MCF 10A (cell line): ENCODE data around the gene CCR6. TPM values are rescaled to one million over a fixed set of nuclear protein-coding genes. Genes with fewer than 3 reads are reported as not detected.

Experiments used
- BruUV-seq: library from RNA; stranded (reverse); fragments of 400-500 nt; replicated peaks from 2 replicates; lab custom pipeline; 2021; lab: Mats Ljungman, UMichigan
- CTCF ChIA-PET: fragments of 300-600 bp; sonication (Branson Sonifier 250); formaldehyde crosslinking; extraction: SDS; loops from one replicate; lab custom pipeline; 2021; ENCODE audit warnings: antibody characterized with exemption, inconsistent platforms; lab: Yijun Ruan, JAX
- POLR2A ChIA-PET: fragments of 300-600, 350-650 bp; sonication (Branson Sonifier 250); formaldehyde crosslinking; extraction: SDS; loops from one replicate; lab custom pipeline; 2020; ENCODE audit warnings: antibody characterized with exemption, inconsistent platforms; lab: Yijun Ruan, JAX
- DNase-seq: peaks from one replicate; pipeline ENCODE4 v3.0.0-alpha.2; 2018; ENCODE audit not compliant: unreplicated experiment
- H3K27ac Mint-ChIP-seq: one replicate; pipeline ENCODE4 v1.8.0; 2022; ENCODE audit warnings: mild to moderate bottlenecking, low read depth, mixed read lengths; ENCODE audit not compliant: unreplicated experiment
- H3K27me3 Mint-ChIP-seq: one replicate; pipeline ENCODE4 v1.8.0; 2022; ENCODE audit warnings: mixed read lengths; ENCODE audit not compliant: insufficient read depth, unreplicated experiment
- H3K36me3 Mint-ChIP-seq: one replicate; pipeline ENCODE4 v1.8.0; 2022; ENCODE audit warnings: mild to moderate bottlenecking, moderate library complexity, mixed read lengths; ENCODE audit not compliant: insufficient read depth, unreplicated experiment
- H3K4me1 Mint-ChIP-seq: one replicate; pipeline ENCODE4 v1.8.0; 2022; ENCODE audit warnings: mixed read lengths; ENCODE audit not compliant: insufficient read depth, unreplicated experiment
- H3K4me3 Mint-ChIP-seq: one replicate; pipeline ENCODE4 v1.8.0; 2022; ENCODE audit warnings: mild to moderate bottlenecking, moderate library complexity, mixed read lengths; ENCODE audit not compliant: unreplicated experiment
- H3K9me3 Mint-ChIP-seq: one replicate; pipeline ENCODE4 v1.8.0; 2022; ENCODE audit warnings: mixed read lengths; ENCODE audit not compliant: unreplicated experiment
- CTCF ChIP-seq: fragments of 200-600 bp; IDR thresholded peaks from one replicate; pipeline ENCODE4 v1.8.0; 2022; ENCODE audit warnings: antibody characterized with exemption, mild to moderate bottlenecking; ENCODE audit not compliant: unreplicated experiment
- intact Hi-C: fragments of 100-400 bp; cut with micrococcal nuclease; formaldehyde crosslinking; loops from 2 replicates; pipeline ENCODE4 v1.14.1; 2022
- total RNA-seq: library from RNA; stranded (reverse); gene quantifications from 2 replicates; pipeline ENCODE4 v1.2.3, GENCODE V29; 2022

CCR6 gene
- total RNA-seq, 1 experiment from 2014 or later: not detected

GRCh38 chr6:167089243-167090142 lies 33.4 kb upstream of the CCR6 start:
- POLR2A ChIA-PET: no interaction called here
- Mint-ChIP-seq H3K4me3 (no peak overlapping the region), H3K27ac (no peak overlapping the region), H3K4me1 (no peaks in the 10 kb centered on the region), H3K36me3 (no peaks in the 10 kb centered on the region), H3K9me3 (no peaks in the 10 kb centered on the region), H3K27me3 (peaks cover 22% of the 10 kb centered on the region)
- no TSS peak for BruUV-seq
- CTCF ChIA-PET: no interaction called here
- intact Hi-C loops: no loop called here
- DNase-seq: no peak
- no peak for TF ChIP-seq CTCF

- H3K4me1 Mint-ChIP-seq: no peaks in the 10 kb centered on the region
- intact Hi-C loops: no loop called here
- H3K36me3 Mint-ChIP-seq: no peaks in the 10 kb centered on the region
- no TSS peak for BruUV-seq
- CTCF ChIA-PET: interaction anchor here (0.7 kb wide), 1 partner anchor 568 kb away, joined by 3 read pairs; no protein-coding TSS in a partner anchor
- POLR2A ChIA-PET: no interaction called here
- no peak for TF ChIP-seq CTCF
- no peak for DNase-seq
- H3K9me3 Mint-ChIP-seq: no peaks in the 10 kb centered on the region
- H3K4me3 Mint-ChIP-seq: no peak overlapping the region
- no peak overlapping the region for H3K27ac Mint-ChIP-seq
- peaks cover 22% of the 10 kb centered on the region for H3K27me3 Mint-ChIP-seq
Observed at GRCh38 chr6:167090171-167090570, 32.7 kb upstream of the CCR6 start.

GRCh38 chr6:167091026-167091804 lies 31.7 kb upstream of the CCR6 start:
- H3K27ac Mint-ChIP-seq: no peak overlapping the region
- H3K4me1 Mint-ChIP-seq: no peaks in the 10 kb centered on the region
- ChIA-PET POLR2A (interaction anchor here (0.7 kb wide), 1 partner anchor 887 kb away, joined by 3 read pairs; no protein-coding TSS in a partner anchor), CTCF (interaction anchor here (0.6 to 0.7 kb wide), 2 partner anchors 160 to 567 kb away, joined by 3 read pairs; no protein-coding TSS in a partner anchor)
- no peak for TF ChIP-seq CTCF
- no peak for DNase-seq
- no peak overlapping the region for H3K4me3 Mint-ChIP-seq
- peaks cover 22% of the 10 kb centered on the region for H3K27me3 Mint-ChIP-seq
- intact Hi-C loops: no loop called here
- H3K9me3 Mint-ChIP-seq: no peaks in the 10 kb centered on the region
- BruUV-seq: no TSS peak
- no peaks in the 10 kb centered on the region for H3K36me3 Mint-ChIP-seq

GRCh38 chr6:167091805-167092107 lies 31.1 kb upstream of the CCR6 start:
- no peak for TF ChIP-seq CTCF
- no peak for DNase-seq
- ChIA-PET POLR2A (interaction anchor here (0.7 kb wide), 1 partner anchor 887 kb away, joined by 3 read pairs; no protein-coding TSS in a partner anchor), CTCF (interaction anchor here (0.6 kb wide), 2 partner anchors 160 to 697 kb away, joined by 3 read pairs; no protein-coding TSS in a partner anchor)
- no peaks in the 10 kb centered on the region for H3K36me3 Mint-ChIP-seq
- intact Hi-C loops: no loop called here
- H3K27ac Mint-ChIP-seq: no peak overlapping the region
- peaks cover 22% of the 10 kb centered on the region for H3K27me3 Mint-ChIP-seq
- no TSS peak for BruUV-seq
- no peak overlapping the region for H3K4me3 Mint-ChIP-seq
- no peaks in the 10 kb centered on the region for H3K4me1 Mint-ChIP-seq
- H3K9me3 Mint-ChIP-seq: no peaks in the 10 kb centered on the region
